ENCODE measurements around the gene COQ7.

GRCh38 chr16:19110537-19111360 lies 43.3 kb downstream of the COQ7 start:
- TF ChIP-seq POLR2A (IDR thresholded peaks at IDR 0.05; ENCODE audit: low read length) (no peak), GATA1 (IDR thresholded peaks at IDR 0.05; ENCODE audit: low read depth, low read length) (no peak)

All from erythroblast (primary cell).